ENCODE data around the gene NAGPA. TPM values are rescaled to one million over a fixed set of nuclear protein-coding genes. Genes with fewer than 3 reads are reported as not detected.

NAGPA gene
- total RNA-seq, 1 donor from 2014 or later = 18.0 TPM

GRCh38 chr16:5022521-5022920 lies 11.2 kb downstream of the NAGPA start:
- Mint-ChIP-seq H3K4me1 (ENCODE audit: unreplicated experiment) (no peaks in the 10 kb centered on the region), H3K27me3 (peaks cover 6% of the 10 kb centered on the region), H3K27ac (no peak overlapping the region), H3K9me3 (no peaks in the 10 kb centered on the region), H3K36me3 (no peaks in the 10 kb centered on the region), H3K4me3 (no peak overlapping the region)
- no peak for DNase-seq (ENCODE audit: extremely low spot score, unreplicated experiment)
- no peak for TF ChIP-seq CTCF (conservative IDR thresholded peaks at IDR 0.05)

- Mint-ChIP-seq H3K9me3 (no peaks in the 10 kb centered on the region), H3K27ac (no peak overlapping the region), H3K27me3 (peaks cover 9% of the 10 kb centered on the region), H3K4me1 (ENCODE audit: unreplicated experiment) (no peaks in the 10 kb centered on the region), H3K4me3 (no peak overlapping the region), H3K36me3 (no peaks in the 10 kb centered on the region)
- DNase-seq (ENCODE audit: extremely low spot score, unreplicated experiment) = no peak
- no peak for TF ChIP-seq CTCF (conservative IDR thresholded peaks at IDR 0.05)
These were observed 13.2 kb downstream of the NAGPA start for GRCh38 chr16:5020551-5020950.

GRCh38 chr16:5019775-5020174 lies 14.0 kb downstream of the NAGPA start:
- no peak for TF ChIP-seq CTCF (conservative IDR thresholded peaks at IDR 0.05)
- no peak overlapping the region for H3K27ac Mint-ChIP-seq
- no peaks in the 10 kb centered on the region for H3K36me3 Mint-ChIP-seq
- no peak for DNase-seq (ENCODE audit: extremely low spot score, unreplicated experiment)
- peaks cover 9% of the 10 kb centered on the region for H3K27me3 Mint-ChIP-seq
- no peaks in the 10 kb centered on the region for H3K9me3 Mint-ChIP-seq
- no peak overlapping the region for H3K4me3 Mint-ChIP-seq
- no peaks in the 10 kb centered on the region for H3K4me1 Mint-ChIP-seq (ENCODE audit: unreplicated experiment)

- DNase-seq (ENCODE audit: extremely low spot score, unreplicated experiment) = no peak
- H3K4me1 Mint-ChIP-seq (ENCODE audit: unreplicated experiment) = no peaks in the 10 kb centered on the region
- H3K27ac Mint-ChIP-seq = no peak overlapping the region
- H3K27me3 Mint-ChIP-seq = peaks cover 9% of the 10 kb centered on the region
- no peaks in the 10 kb centered on the region for H3K36me3 Mint-ChIP-seq
- H3K9me3 Mint-ChIP-seq = no peaks in the 10 kb centered on the region
- H3K4me3 Mint-ChIP-seq = no peak overlapping the region
- no peak for TF ChIP-seq CTCF (conservative IDR thresholded peaks at IDR 0.05)
These were observed 14.9 kb downstream of the NAGPA start for GRCh38 chr16:5018793-5019192.

- Mint-ChIP-seq H3K27me3 (peaks cover 9% of the 10 kb centered on the region), H3K36me3 (no peaks in the 10 kb centered on the region)
These were observed 16.1 kb downstream of the NAGPA start for GRCh38 chr16:5017678-5017969.

More at GRCh38 chr16:5017678-5017969, 16.1 kb downstream of the NAGPA start:
- no peak overlapping the region for H3K27ac Mint-ChIP-seq
- TF ChIP-seq CTCF (conservative IDR thresholded peaks at IDR 0.05) = no peak
- no peaks in the 10 kb centered on the region for H3K4me1 Mint-ChIP-seq (ENCODE audit: unreplicated experiment)
- no peaks in the 10 kb centered on the region for H3K9me3 Mint-ChIP-seq
- no peak for DNase-seq (ENCODE audit: extremely low spot score, unreplicated experiment)
- H3K4me3 Mint-ChIP-seq = no peak overlapping the region
